Subcutaneous adipose tissue (tissue), 4 donors: ENCODE data around the gene DCC. TPM values are rescaled to one million over a fixed set of nuclear protein-coding genes. Genes with fewer than 3 reads are reported as not detected.

Experiments used
- CTCF ChIP-seq: fragments of 450-650 bp; IDR thresholded peaks from one replicate; pipeline ENCODE4 v1.5.1; 2016; ENCODE audit warnings: low read depth, mild to moderate bottlenecking, control low read depth, antibody characterized with exemption, moderate library complexity
- total RNA-seq, 4 donors: library from RNA; depleted of rRNA; stranded (reverse); fragments of >200 nt; gene quantifications; one replicate each; pipeline ENCODE4 v1.1.0, GENCODE V29; 2016

DCC gene
- total RNA-seq, 4 donors from 2014 or later = not detected

DNA sequence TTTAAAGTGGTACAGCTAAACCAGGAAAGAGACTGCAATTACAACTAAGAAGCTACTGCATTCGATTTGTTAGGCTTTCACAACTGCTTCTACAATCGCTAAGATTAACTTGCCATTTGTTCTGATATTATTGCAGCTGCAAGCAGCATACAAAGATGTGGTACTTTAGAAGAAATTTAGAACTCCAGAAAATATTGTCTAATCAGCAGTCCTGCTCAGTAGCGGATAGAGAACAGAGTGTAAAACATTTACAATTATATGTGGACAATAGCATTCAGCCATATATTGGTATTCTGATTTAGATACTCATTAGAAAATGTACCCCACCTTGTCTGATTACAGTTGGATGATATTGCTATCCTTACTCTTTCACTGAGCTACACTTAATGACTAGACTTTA is 265.3 kb downstream of the DCC start:
- no peak for TF ChIP-seq CTCF

DNA sequence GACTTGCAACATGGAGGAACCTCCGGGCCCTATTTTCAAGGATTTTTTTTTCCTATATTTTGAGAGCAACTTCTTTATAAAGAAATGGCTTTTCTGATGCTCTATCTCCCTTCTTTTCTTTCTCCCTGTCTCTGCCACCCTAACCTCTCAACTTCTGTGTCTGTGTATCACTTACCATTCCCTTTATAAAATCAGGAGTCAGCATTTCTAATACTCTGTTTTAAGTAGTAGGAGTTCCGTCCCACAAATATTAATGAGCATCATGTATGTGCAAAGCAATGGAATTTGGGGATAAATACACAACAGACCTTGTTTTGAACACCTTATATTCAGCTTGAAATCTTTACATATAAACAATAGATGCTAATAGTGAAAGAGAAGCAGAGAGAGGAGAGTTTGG is 268.0 kb downstream of the DCC start:
- TF ChIP-seq CTCF = no peak

- TF ChIP-seq CTCF = no peak
Observed at GRCh38 chr18:52610451-52611115, 270.6 kb downstream of the DCC start.

GRCh38 chr18:52612406-52612805 is 272.4 kb downstream of the DCC start:
- TF ChIP-seq CTCF = no peak

DNA sequence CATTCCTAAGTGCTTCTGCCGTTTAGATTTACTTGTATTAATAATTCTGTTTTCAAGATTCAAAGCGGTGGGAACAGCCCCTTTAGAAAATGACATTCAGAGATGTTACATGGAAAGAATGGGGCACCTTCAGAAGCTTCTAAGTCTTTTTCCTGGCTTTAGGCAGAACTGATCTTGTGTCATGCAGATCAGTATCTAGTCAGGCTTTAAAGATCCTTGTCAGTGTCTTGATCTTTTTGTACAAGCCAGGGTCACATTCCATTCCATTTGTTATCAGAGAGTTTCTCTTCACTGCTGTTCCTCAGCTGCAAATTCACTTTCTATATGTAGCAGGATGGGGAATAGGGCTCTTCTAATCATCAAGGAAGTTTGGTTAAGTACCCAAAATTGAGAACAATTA is 275.3 kb downstream of the DCC start:
- TF ChIP-seq CTCF = no peak

- TF ChIP-seq CTCF = no peak
Observed at GRCh38 chr18:52615943-52616342, 275.9 kb downstream of the DCC start.

- TF ChIP-seq CTCF = no peak
Observed at GRCh38 chr18:52617931-52618330, 277.9 kb downstream of the DCC start.
